Activated CD4-positive, alpha-beta T cell treated with anti-CD3 and anti-CD28 coated beads, Interleukin-2, amount 10 ng/mL, durations not matched to agents 7 days and 5 days (primary cell): ENCODE measurements around the gene TCTN2. TPM values are rescaled to one million over a fixed set of nuclear protein-coding genes. Genes with fewer than 3 reads are reported as not detected.
A peak's percentile ranks its signal among the peaks of the same experiment; 100 is the strongest.

ENCODE experiments used
- CTCF ChIA-PET: fragments of 350-600 bp; sonication (Branson Sonifier 250); formaldehyde crosslinking; loops from one replicate; lab custom pipeline; 2021; ENCODE audit warnings: antibody characterized with exemption; lab: Charles Lee
- POLR2A ChIA-PET: fragments of 350-600 bp; sonication (Branson Sonifier 250); formaldehyde crosslinking; loops from one replicate; lab custom pipeline; 2021; ENCODE audit warnings: antibody characterized with exemption; lab: Charles Lee
- DNase-seq: peaks from one replicate; pipeline ENCODE4 v3.0.0-alpha.2; 2020
- H3K27ac Mint-ChIP-seq: one replicate; pipeline ENCODE4 v1.8.0; 2021; ENCODE audit warnings: mild to moderate bottlenecking, moderate library complexity, mixed read lengths
- H3K27me3 Mint-ChIP-seq: one replicate; pipeline ENCODE4 v1.8.0; 2021; ENCODE audit warnings: mixed read lengths
- H3K36me3 Mint-ChIP-seq: one replicate; pipeline ENCODE4 v1.8.0; 2021; ENCODE audit warnings: low read depth, mixed read lengths
- H3K4me1 Mint-ChIP-seq: one replicate; pipeline ENCODE4 v1.8.0; 2021; ENCODE audit warnings: mixed read lengths
- H3K4me3 Mint-ChIP-seq: one replicate; pipeline ENCODE4 v1.8.0; 2021; ENCODE audit warnings: mild to moderate bottlenecking, moderate library complexity, mixed read lengths
- H3K9me3 Mint-ChIP-seq: one replicate; pipeline ENCODE4 v1.8.0; 2021; ENCODE audit warnings: mixed read lengths
- total RNA-seq, 2 experiments: library from RNA; stranded (reverse); gene quantifications; one replicate each; pipeline ENCODE4 v1.2.3, GENCODE V29; 2021

The TCTN2 gene
- total RNA-seq, 2 experiments from 2014 or later: 4.0 to 4.7 TPM

GRCh38 chr12:123657211-123657610, 13.7 kb upstream of the TCTN2 start:
- H3K27ac Mint-ChIP-seq: peak overlapping the region; percentile 56
- CTCF ChIA-PET: interaction anchor here (0.5 to 0.6 kb wide), 2 partner anchors 91 to 147 kb away, joined by 3 to 6 read pairs; no protein-coding TSS in a partner anchor
- no peaks in the 10 kb centered on the region for H3K27me3 Mint-ChIP-seq
- POLR2A ChIA-PET: no interaction called here
- H3K4me3 Mint-ChIP-seq: no peak overlapping the region
- H3K4me1 Mint-ChIP-seq: peaks cover 21% of the 10 kb centered on the region
- H3K9me3 Mint-ChIP-seq: no peaks in the 10 kb centered on the region
- DNase-seq: no peak
- peaks cover 49% of the 10 kb centered on the region for H3K36me3 Mint-ChIP-seq

GRCh38 chr12:123659996-123660727, 10.8 kb upstream of the TCTN2 start:
- ChIA-PET CTCF (interaction anchor here (1.1 to 1.3 kb wide), 2 partner anchors 16 to 294 kb away, joined by 3 to 4 read pairs; no protein-coding TSS in a partner anchor), POLR2A (no interaction called here)
- Mint-ChIP-seq H3K4me3 (no peak overlapping the region), H3K27ac (peak overlapping the region; percentile 88), H3K9me3 (no peaks in the 10 kb centered on the region), H3K36me3 (peaks cover 36% of the 10 kb centered on the region), H3K27me3 (no peaks in the 10 kb centered on the region), H3K4me1 (peaks cover 21% of the 10 kb centered on the region)
- no peak for DNase-seq

GRCh38 chr12:123667771-123668170, 3.1 kb upstream of the TCTN2 start:
- H3K27me3 Mint-ChIP-seq: no peaks in the 10 kb centered on the region
- CTCF ChIA-PET: interaction anchor here (1.7 kb wide), 1 partner anchor 9 kb away, joined by 3 read pairs; no protein-coding TSS in a partner anchor

GRCh38 chr12:123671876-123672275, 963 bp downstream of the TCTN2 start:
- Mint-ChIP-seq H3K27ac (no peak overlapping the region), H3K27me3 (no peaks in the 10 kb centered on the region), H3K4me3 (peak overlapping the region; percentile 82), H3K4me1 (peaks cover 18% of the 10 kb centered on the region), H3K9me3 (no peaks in the 10 kb centered on the region), H3K36me3 (no peaks in the 10 kb centered on the region)
- ChIA-PET POLR2A (no interaction called here), CTCF (interaction anchor here (1.0 kb wide), 1 partner anchor 14 kb away, joined by 5 read pairs; no protein-coding TSS in a partner anchor)
- DNase-seq: no peak

More at GRCh38 chr12:123667771-123668170, 3.1 kb upstream of the TCTN2 start:
- Mint-ChIP-seq H3K4me3 (no peak overlapping the region), H3K36me3 (peaks cover 5% of the 10 kb centered on the region), H3K27ac (no peak overlapping the region), H3K9me3 (no peaks in the 10 kb centered on the region), H3K4me1 (peaks cover 18% of the 10 kb centered on the region)
- DNase-seq: no peak
- POLR2A ChIA-PET: no interaction called here

- Mint-ChIP-seq H3K36me3 (no peaks in the 10 kb centered on the region), H3K4me1 (peaks cover 16% of the 10 kb centered on the region), H3K27ac (no peak overlapping the region), H3K27me3 (no peaks in the 10 kb centered on the region), H3K4me3 (no peak overlapping the region), H3K9me3 (no peaks in the 10 kb centered on the region)
- no peak for DNase-seq
- ChIA-PET POLR2A (no interaction called here), CTCF (interaction anchor here (0.7 kb wide), 1 partner anchor 30 kb away, joined by 3 read pairs; no protein-coding TSS in a partner anchor)
These were observed 4.5 kb downstream of the TCTN2 start for GRCh38 chr12:123675436-123675835.

GRCh38 chr12:123676616-123677320, 5.9 kb downstream of the TCTN2 start:
- peaks cover 5% of the 10 kb centered on the region for H3K4me1 Mint-ChIP-seq
- no peak overlapping the region for H3K27ac Mint-ChIP-seq
- no peak for DNase-seq
- H3K27me3 Mint-ChIP-seq: no peaks in the 10 kb centered on the region
- ChIA-PET POLR2A (no interaction called here), CTCF (interaction anchor here (0.7 kb wide), 1 partner anchor 1305 kb away, joined by 4 read pairs; no protein-coding TSS in a partner anchor)
- H3K4me3 Mint-ChIP-seq: no peak overlapping the region
- peaks cover 3% of the 10 kb centered on the region for H3K36me3 Mint-ChIP-seq
- no peaks in the 10 kb centered on the region for H3K9me3 Mint-ChIP-seq

- CTCF ChIA-PET: interaction anchor here (0.7 kb wide), 1 partner anchor 237 kb away, joined by 3 read pairs; no protein-coding TSS in a partner anchor
- Mint-ChIP-seq H3K27ac (no peak overlapping the region), H3K9me3 (no peaks in the 10 kb centered on the region), H3K36me3 (peaks cover 3% of the 10 kb centered on the region), H3K4me1 (peaks cover 3% of the 10 kb centered on the region), H3K4me3 (no peak overlapping the region), H3K27me3 (no peaks in the 10 kb centered on the region)
- no peak for DNase-seq
- POLR2A ChIA-PET: no interaction called here
These were observed 8.1 kb downstream of the TCTN2 start for GRCh38 chr12:123678981-123679380.

- Mint-ChIP-seq H3K4me3 (no peak overlapping the region), H3K36me3 (peaks cover 3% of the 10 kb centered on the region), H3K27me3 (no peaks in the 10 kb centered on the region), H3K4me1 (peaks cover 5% of the 10 kb centered on the region), H3K9me3 (no peaks in the 10 kb centered on the region), H3K27ac (no peak overlapping the region)
- DNase-seq: no peak
- CTCF ChIA-PET: interaction anchor here (1.4 kb wide), 1 partner anchor 31 kb away, joined by 3 read pairs; the partner anchor contains the start of gene ATP6V0A2
- POLR2A ChIA-PET: no interaction called here
These were observed 10.7 kb downstream of the TCTN2 start for GRCh38 chr12:123681605-123682004.

GRCh38 chr12:123683964-123684363, 13.1 kb downstream of the TCTN2 start:
- H3K27me3 Mint-ChIP-seq: no peaks in the 10 kb centered on the region
- POLR2A ChIA-PET: no interaction called here

GRCh38 chr12:123686636-123687190, 15.8 kb downstream of the TCTN2 start:
- no peak for DNase-seq
- H3K27ac Mint-ChIP-seq: no peak overlapping the region
- peaks cover 5% of the 10 kb centered on the region for H3K4me1 Mint-ChIP-seq
- ChIA-PET CTCF (no interaction called here), POLR2A (no interaction called here)
- H3K9me3 Mint-ChIP-seq: no peaks in the 10 kb centered on the region
- no peaks in the 10 kb centered on the region for H3K27me3 Mint-ChIP-seq
- no peak overlapping the region for H3K4me3 Mint-ChIP-seq
- H3K36me3 Mint-ChIP-seq: no peaks in the 10 kb centered on the region

More at GRCh38 chr12:123683964-123684363, 13.1 kb downstream of the TCTN2 start:
- no peak for DNase-seq
- Mint-ChIP-seq H3K4me3 (no peak overlapping the region), H3K9me3 (no peaks in the 10 kb centered on the region), H3K27ac (no peak overlapping the region), H3K4me1 (peaks cover 5% of the 10 kb centered on the region), H3K36me3 (peaks cover 3% of the 10 kb centered on the region)
- CTCF ChIA-PET: interaction anchor here (0.7 kb wide), 1 partner anchor 1139 kb away, joined by 5 read pairs; no protein-coding TSS in a partner anchor

GRCh38 chr12:123690191-123690840, 19.4 kb downstream of the TCTN2 start:
- H3K4me1 Mint-ChIP-seq: no peaks in the 10 kb centered on the region
- H3K27me3 Mint-ChIP-seq: no peaks in the 10 kb centered on the region
- DNase-seq: no peak
- POLR2A ChIA-PET: no interaction called here
- H3K36me3 Mint-ChIP-seq: no peaks in the 10 kb centered on the region
- no peak overlapping the region for H3K27ac Mint-ChIP-seq
- CTCF ChIA-PET: no interaction called here
- H3K4me3 Mint-ChIP-seq: no peak overlapping the region
- H3K9me3 Mint-ChIP-seq: no peaks in the 10 kb centered on the region

GRCh38 chr12:123696207-123696606, 25.3 kb downstream of the TCTN2 start:
- no peak overlapping the region for H3K4me3 Mint-ChIP-seq
- POLR2A ChIA-PET: no interaction called here
- CTCF ChIA-PET: interaction anchor here (1.3 to 1.4 kb wide), 2 partner anchors 14 to 51 kb away, joined by 3 read pairs; no protein-coding TSS in a partner anchor
- peaks cover 6% of the 10 kb centered on the region for H3K4me1 Mint-ChIP-seq
- H3K36me3 Mint-ChIP-seq: peaks cover 4% of the 10 kb centered on the region
- H3K9me3 Mint-ChIP-seq: no peaks in the 10 kb centered on the region
- no peaks in the 10 kb centered on the region for H3K27me3 Mint-ChIP-seq
- no peak overlapping the region for H3K27ac Mint-ChIP-seq
- no peak for DNase-seq
